ENCODE measurements around the gene GRID1. TPM values are rescaled to one million over a fixed set of nuclear protein-coding genes. Genes with fewer than 3 reads are reported as not detected.

Gene GRID1
- total RNA-seq, 1 experiment from 2014 or later, result not detected

GRCh38 chr10:86333826-86334487 lies 32.6 kb downstream of the GRID1 start:
- BruUV-seq (replicated peaks), result no TSS peak
- no peak for TF ChIP-seq CTCF (IDR thresholded peaks at IDR 0.05; ENCODE audit: unreplicated experiment)
- Mint-ChIP-seq H3K27me3 (ENCODE audit: unreplicated experiment) (peaks cover 25% of the 10 kb centered on the region), H3K4me3 (ENCODE audit: low read depth, unreplicated experiment) (no peak overlapping the region), H3K36me3 (ENCODE audit: insufficient read depth, unreplicated experiment) (no peaks in the 10 kb centered on the region), H3K4me1 (ENCODE audit: low read depth, unreplicated experiment) (no peaks in the 10 kb centered on the region), H3K27ac (ENCODE audit: unreplicated experiment) (no peak overlapping the region), H3K9me3 (ENCODE audit: low read depth, unreplicated experiment) (no peaks in the 10 kb centered on the region)
- intact Hi-C loops (cut with micrococcal nuclease; ENCODE audit: unreplicated experiment), result no loop called here
- DNase-seq, result no peak
- CTCF ChIA-PET, result no interaction called here

GRCh38 chr10:86331861-86332260 lies 34.7 kb downstream of the GRID1 start:
- H3K36me3 Mint-ChIP-seq (ENCODE audit: insufficient read depth, unreplicated experiment), result no peaks in the 10 kb centered on the region
- no peak overlapping the region for H3K4me3 Mint-ChIP-seq (ENCODE audit: low read depth, unreplicated experiment)
- BruUV-seq (replicated peaks), result no TSS peak
- H3K4me1 Mint-ChIP-seq (ENCODE audit: low read depth, unreplicated experiment), result no peaks in the 10 kb centered on the region
- H3K27me3 Mint-ChIP-seq (ENCODE audit: unreplicated experiment), result peaks cover 37% of the 10 kb centered on the region
- TF ChIP-seq CTCF (IDR thresholded peaks at IDR 0.05; ENCODE audit: unreplicated experiment), result no peak
- no peak for DNase-seq
- no peaks in the 10 kb centered on the region for H3K9me3 Mint-ChIP-seq (ENCODE audit: low read depth, unreplicated experiment)
- intact Hi-C loops (cut with micrococcal nuclease; ENCODE audit: unreplicated experiment), result no loop called here
- no peak overlapping the region for H3K27ac Mint-ChIP-seq (ENCODE audit: unreplicated experiment)
- CTCF ChIA-PET, result interaction anchor here (1.4 kb wide), 1 partner anchor 15 kb away, joined by 3 read pairs; no protein-coding TSS in a partner anchor

- no peaks in the 10 kb centered on the region for H3K4me1 Mint-ChIP-seq (ENCODE audit: low read depth, unreplicated experiment)
- DNase-seq, result no peak
- H3K36me3 Mint-ChIP-seq (ENCODE audit: insufficient read depth, unreplicated experiment), result no peaks in the 10 kb centered on the region
- peaks cover 45% of the 10 kb centered on the region for H3K27me3 Mint-ChIP-seq (ENCODE audit: unreplicated experiment)
- H3K9me3 Mint-ChIP-seq (ENCODE audit: low read depth, unreplicated experiment), result no peaks in the 10 kb centered on the region
- intact Hi-C loops (cut with micrococcal nuclease; ENCODE audit: unreplicated experiment), result no loop called here
- no peak overlapping the region for H3K27ac Mint-ChIP-seq (ENCODE audit: unreplicated experiment)
- BruUV-seq (replicated peaks), result no TSS peak
- CTCF ChIA-PET, result no interaction called here
- TF ChIP-seq CTCF (IDR thresholded peaks at IDR 0.05; ENCODE audit: unreplicated experiment), result no peak
- H3K4me3 Mint-ChIP-seq (ENCODE audit: low read depth, unreplicated experiment), result no peak overlapping the region
Measured at GRCh38 chr10:86330778-86331763, 35.5 kb downstream of the GRID1 start.

GRCh38 chr10:86329896-86330680 lies 36.5 kb downstream of the GRID1 start:
- Mint-ChIP-seq H3K4me3 (ENCODE audit: low read depth, unreplicated experiment) (no peak overlapping the region), H3K27ac (ENCODE audit: unreplicated experiment) (no peak overlapping the region), H3K27me3 (ENCODE audit: unreplicated experiment) (peaks cover 55% of the 10 kb centered on the region), H3K4me1 (ENCODE audit: low read depth, unreplicated experiment) (no peaks in the 10 kb centered on the region), H3K9me3 (ENCODE audit: low read depth, unreplicated experiment) (no peaks in the 10 kb centered on the region), H3K36me3 (ENCODE audit: insufficient read depth, unreplicated experiment) (no peaks in the 10 kb centered on the region)
- TF ChIP-seq CTCF (IDR thresholded peaks at IDR 0.05; ENCODE audit: unreplicated experiment), result no peak
- CTCF ChIA-PET, result no interaction called here
- no peak for DNase-seq
- intact Hi-C loops (cut with micrococcal nuclease; ENCODE audit: unreplicated experiment), result no loop called here
- BruUV-seq (replicated peaks), result no TSS peak
